Subcutaneous abdominal adipose tissue (tissue), 5 donors: Measurements from ENCODE around the gene PPP3R1.

Source experiments
- H3K27ac ChIP-seq: one replicate; pipeline ENCODE4 v1.7.0; 2013; ENCODE audit warnings: low read depth, mild to moderate bottlenecking, inconsistent platforms, low read length, moderate library complexity
- H3K27me3 ChIP-seq, 5 donors: one replicate each; pipeline ENCODE4 v1.7.0; 2013; ENCODE audit warnings: low read length in 5 of 5, inconsistent platforms in 1 of 5; ENCODE audit not compliant: control insufficient read depth in 5 of 5, insufficient read depth in 4 of 5
- H3K36me3 ChIP-seq, 5 donors: one replicate each; pipeline ENCODE4 v1.7.0; 2013; ENCODE audit warnings: low read length in 5 of 5; ENCODE audit not compliant: control insufficient read depth in 5 of 5, insufficient read depth in 5 of 5
- H3K4me1 ChIP-seq, 5 donors: one replicate each; pipeline ENCODE4 v1.7.0; 2013; ENCODE audit warnings: low read length in 5 of 5, mild to moderate bottlenecking in 3 of 5, moderate library complexity in 1 of 5; ENCODE audit not compliant: control insufficient read depth in 5 of 5, insufficient read depth in 5 of 5
- H3K4me3 ChIP-seq, 5 donors: one replicate each; pipeline ENCODE4 v1.7.0; 2013; ENCODE audit warnings: low read length in 5 of 5, low read depth in 1 of 5
- H3K9ac ChIP-seq, 5 donors: one replicate each; pipeline ENCODE4 v1.7.0; 2013; ENCODE audit warnings: low read length in 5 of 5, mild to moderate bottlenecking in 4 of 5, moderate library complexity in 3 of 5
- H3K9me3 ChIP-seq, 5 donors: one replicate each; pipeline ENCODE4 v1.7.0; 2013; ENCODE audit warnings: low read length in 5 of 5; ENCODE audit not compliant: control insufficient read depth in 5 of 5
- donor health status: healthy.
- donor health status: healthy.
- donor health status: healthy.
- donor health status: healthy.
- donor health status: healthy.

The PPP3R1 gene

GRCh38 chr2:68223419-68223818, 28.9 kb downstream of the PPP3R1 start:
- no peaks in the 10 kb centered on the region for H3K36me3 ChIP-seq
- H3K27me3 ChIP-seq = no peaks in the 10 kb centered on the region
- H3K9me3 ChIP-seq = no peaks in the 10 kb centered on the region
- no peak overlapping the region for H3K4me3 ChIP-seq
- no peak overlapping the region for H3K9ac ChIP-seq
- H3K27ac ChIP-seq = peak overlapping the region; percentile 4
- peaks cover 0 to 38% (median 18%) of the 10 kb centered on the region in 5 donors for H3K4me1 ChIP-seq

DNA sequence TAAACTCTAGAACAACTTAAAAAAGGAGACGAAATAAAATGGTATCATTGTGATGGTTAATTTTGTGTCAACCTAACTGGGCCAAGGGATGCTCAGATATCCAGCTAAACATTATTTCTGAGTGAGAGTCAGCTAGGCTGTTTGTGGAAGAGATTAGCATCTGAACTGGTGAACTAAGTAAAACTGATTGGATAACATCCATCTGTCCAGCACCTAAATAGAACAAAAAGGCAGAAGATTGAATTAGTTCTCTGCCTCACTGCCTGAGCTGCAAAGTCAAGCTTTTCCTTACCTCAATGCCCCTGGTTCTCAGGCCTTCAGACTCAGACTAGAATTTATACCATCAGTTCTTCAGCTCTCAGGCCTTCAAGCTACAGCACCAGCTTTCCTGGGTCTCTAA, 30.0 kb downstream of the PPP3R1 start:
- Histone ChIP-seq H3K27ac (peak overlapping the region; percentile 4), H3K4me1 (peaks cover 0 to 50% (median 29%) of the 10 kb centered on the region in 5 donors), H3K36me3 (no peaks in the 10 kb centered on the region), H3K27me3 (no peaks in the 10 kb centered on the region), H3K9ac (no peak overlapping the region), H3K9me3 (no peaks in the 10 kb centered on the region), H3K4me3 (no peak overlapping the region)

GRCh38 chr2:68218343-68218901, 33.9 kb downstream of the PPP3R1 start:
- Histone ChIP-seq H3K9me3 (no peaks in the 10 kb centered on the region), H3K4me3 (no peak overlapping the region), H3K36me3 (peaks cover 0 to 7% (median 3%) of the 10 kb centered on the region in 5 donors), H3K27me3 (no peaks in the 10 kb centered on the region), H3K4me1 (peaks cover 0 to 39% (median 27%) of the 10 kb centered on the region in 5 donors), H3K27ac (peak overlapping the region; percentile 65), H3K9ac (peak overlapping the region in 1 of 5 donors; percentile 17)

DNA sequence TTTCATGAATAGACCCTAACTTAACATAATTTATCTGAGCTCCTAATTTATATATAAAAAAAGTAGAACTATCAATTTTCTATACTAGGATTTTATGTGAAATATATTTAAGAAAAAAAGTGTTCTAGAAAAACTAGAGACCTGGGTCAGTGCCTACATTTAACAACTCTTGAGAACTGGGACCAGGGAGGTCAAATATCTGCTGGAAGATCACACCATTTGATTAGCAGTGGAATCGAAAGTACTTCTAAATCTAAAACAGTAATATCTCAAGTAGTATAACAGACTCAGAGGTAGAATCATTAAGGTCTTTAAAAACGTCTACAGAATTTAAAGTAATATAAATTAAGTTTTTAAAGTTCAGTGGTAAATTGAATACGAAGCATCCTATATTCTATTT, 34.6 kb downstream of the PPP3R1 start:
- Histone ChIP-seq H3K4me1 (peaks cover 0 to 35% (median 27%) of the 10 kb centered on the region in 5 donors), H3K27me3 (no peaks in the 10 kb centered on the region), H3K27ac (peak overlapping the region; percentile 65), H3K4me3 (no peak overlapping the region), H3K36me3 (peaks cover 0 to 8% (median 3%) of the 10 kb centered on the region in 5 donors), H3K9me3 (no peaks in the 10 kb centered on the region), H3K9ac (no peak overlapping the region)

DNA sequence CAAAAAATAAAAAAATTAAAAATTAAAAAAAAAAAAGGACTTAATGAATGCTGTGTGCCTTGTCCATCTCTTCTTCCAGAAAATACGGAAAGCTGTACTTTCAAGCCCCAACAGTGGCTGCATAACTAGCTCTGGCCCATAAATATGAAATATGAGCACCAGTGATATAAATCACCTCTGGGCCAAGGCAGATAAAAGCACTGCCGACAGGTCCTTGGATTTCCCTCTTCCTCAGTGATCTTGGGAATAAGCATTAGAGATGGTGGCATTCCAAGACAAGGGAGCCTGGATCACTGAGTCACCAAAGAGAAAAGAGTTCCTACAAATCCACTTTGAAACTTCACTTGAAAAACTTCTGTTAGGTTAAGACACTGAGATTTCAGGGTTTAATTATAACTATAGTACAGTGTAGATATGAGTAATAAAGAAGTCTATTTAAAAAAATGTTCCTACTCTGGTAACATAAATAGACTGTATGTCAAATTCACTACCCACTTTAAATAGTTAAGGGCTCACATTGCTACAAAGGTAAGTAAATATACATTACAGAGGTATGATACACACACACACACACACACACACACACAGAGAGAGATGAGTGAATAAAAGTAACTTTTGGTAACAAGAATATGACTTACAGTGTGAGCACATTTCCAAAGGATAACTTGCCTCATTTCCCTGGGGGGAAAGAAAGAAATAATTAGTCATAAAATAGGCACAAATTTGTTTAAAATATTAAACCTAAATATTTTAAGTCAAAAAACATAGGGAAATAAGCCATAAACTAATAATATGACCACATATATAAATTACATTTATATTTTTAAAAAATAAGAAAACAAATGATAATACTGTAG, 35.6 kb downstream of the PPP3R1 start:
- peaks cover 0 to 19% (median 4%) of the 10 kb centered on the region in 5 donors for H3K36me3 ChIP-seq
- H3K4me3 ChIP-seq = no peak overlapping the region
- peak overlapping the region in 1 of 5 donors; percentile 34 for H3K9ac ChIP-seq
- peaks cover 0 to 35% (median 22%) of the 10 kb centered on the region in 5 donors for H3K4me1 ChIP-seq
- H3K27me3 ChIP-seq = no peaks in the 10 kb centered on the region
- no peaks in the 10 kb centered on the region for H3K9me3 ChIP-seq
- peak overlapping the region; percentile 61 for H3K27ac ChIP-seq

GRCh38 chr2:68214381-68214780, 38.0 kb downstream of the PPP3R1 start:
- Histone ChIP-seq H3K27me3 (no peaks in the 10 kb centered on the region), H3K4me3 (no peak overlapping the region), H3K36me3 (peaks cover 0 to 22% (median 4%) of the 10 kb centered on the region in 5 donors), H3K4me1 (peaks cover 0 to 31% (median 28%) of the 10 kb centered on the region in 5 donors), H3K27ac (no peak overlapping the region), H3K9me3 (no peaks in the 10 kb centered on the region), H3K9ac (no peak overlapping the region)

DNA sequence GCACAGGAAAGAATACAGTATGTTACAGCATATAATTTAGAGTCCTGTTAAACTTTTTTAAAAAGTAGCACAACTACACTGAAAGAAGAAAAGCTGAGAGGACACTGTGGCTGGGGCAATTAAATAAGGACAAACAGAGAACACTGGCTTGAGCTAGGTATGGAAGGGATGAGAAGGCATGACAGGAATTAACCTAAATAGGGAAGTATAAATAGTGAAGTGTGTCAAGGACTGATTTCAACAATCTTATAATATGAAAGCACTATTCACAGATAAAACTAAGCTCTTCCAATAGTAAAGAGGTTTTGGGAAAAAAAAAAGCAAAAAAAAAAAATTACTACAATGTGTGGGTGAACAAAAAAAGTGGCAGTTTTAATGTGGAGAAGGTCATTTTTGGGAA, 45.5 kb downstream of the PPP3R1 start:
- H3K36me3 ChIP-seq = peaks cover 0 to 7% (median 0%) of the 10 kb centered on the region in 5 donors
- no peaks in the 10 kb centered on the region for H3K9me3 ChIP-seq
- no peaks in the 10 kb centered on the region for H3K27me3 ChIP-seq
- H3K4me1 ChIP-seq = peaks cover 0 to 37% (median 23%) of the 10 kb centered on the region in 5 donors
- no peak overlapping the region for H3K4me3 ChIP-seq
- no peak overlapping the region for H3K9ac ChIP-seq
- peak overlapping the region; percentile 41 for H3K27ac ChIP-seq

- peaks cover 0 to 29% (median 23%) of the 10 kb centered on the region in 5 donors for H3K4me1 ChIP-seq
- H3K9ac ChIP-seq = no peak overlapping the region
- H3K9me3 ChIP-seq = no peaks in the 10 kb centered on the region
- H3K36me3 ChIP-seq = peaks cover 0 to 3% (median 0%) of the 10 kb centered on the region in 5 donors
- H3K27ac ChIP-seq = peak overlapping the region; percentile 9
- no peaks in the 10 kb centered on the region for H3K27me3 ChIP-seq
- H3K4me3 ChIP-seq = peak overlapping the region in 1 of 5 donors; percentile 3
These were observed 48.7 kb downstream of the PPP3R1 start for GRCh38 chr2:68203587-68203986.

- Histone ChIP-seq H3K27ac (peak overlapping the region; percentile 15), H3K4me1 (peaks cover 0 to 20% (median 16%) of the 10 kb centered on the region in 5 donors), H3K9ac (no peak overlapping the region), H3K27me3 (no peaks in the 10 kb centered on the region), H3K4me3 (no peak overlapping the region), H3K36me3 (peaks cover 0 to under 1% (median 0%) of the 10 kb centered on the region in 5 donors), H3K9me3 (no peaks in the 10 kb centered on the region)
These were observed 52.1 kb downstream of the PPP3R1 start for GRCh38 chr2:68200157-68200787.
